Activated CD4-positive, alpha-beta T cell treated with anti-CD3 and anti-CD28 coated beads, Interleukin-2, amount 50 U/mL, for 1 hour (primary cell): ENCODE measurements around the gene GTF2H4.
"Not testable (repeated sequence)": the region's sequence is repeated elsewhere in the genome, so short reads cannot be mapped to it uniquely, and the experiment has no call there.

Experiments
- DNase-seq: peaks from one replicate; pipeline ENCODE4 v3.0.0-alpha.2; 2020

GTF2H4 gene

GRCh38 chr6:30926644-30927043 is 18.6 kb downstream of the GTF2H4 start:
- DNase-seq: no peak

GRCh38 chr6:30927080-30927479 is 19.1 kb downstream of the GTF2H4 start:
- not testable (repeated sequence) for DNase-seq

- DNase-seq: no peak
Observed at GRCh38 chr6:30928677-30929076, 20.7 kb downstream of the GTF2H4 start.

- DNase-seq: no peak
Observed at GRCh38 chr6:30930506-30930905, 22.5 kb downstream of the GTF2H4 start.

GRCh38 chr6:30931272-30931671 is 23.3 kb downstream of the GTF2H4 start:
- DNase-seq: no peak

GRCh38 chr6:30931969-30932645 is 24.1 kb downstream of the GTF2H4 start, which contains the start of gene SFTA2:
Gene SFTA2 (minus strand): TSS chr6:30932170. CDS start chr6:30932096, 74 bp downstream.
- no peak for DNase-seq

GRCh38 chr6:30932665-30933365 is 24.8 kb downstream of the GTF2H4 start:
- DNase-seq: no peak

GRCh38 chr6:30935018-30935417 is 27.0 kb downstream of the GTF2H4 start:
- no peak for DNase-seq

- DNase-seq: no peak
Observed at GRCh38 chr6:30937265-30937664, 29.3 kb downstream of the GTF2H4 start.

GRCh38 chr6:30938730-30939129 is 30.7 kb downstream of the GTF2H4 start:
- DNase-seq: no peak

GRCh38 chr6:30939473-30939872 is 31.5 kb downstream of the GTF2H4 start:
- DNase-seq: no peak

- DNase-seq: no peak
Observed at GRCh38 chr6:30940361-30940986, 32.5 kb downstream of the GTF2H4 start, which contains the start of gene MUCL3. Gene MUCL3 (plus strand): TSS chr6:30940973. CDS start chr6:30941000, 27 bp downstream.

GRCh38 chr6:30942338-30943060 is 34.5 kb downstream of the GTF2H4 start:
- no peak for DNase-seq

- DNase-seq: no peak
Observed at GRCh38 chr6:30944051-30944450, 36.0 kb downstream of the GTF2H4 start.

- DNase-seq: no peak
Observed at GRCh38 chr6:30945281-30945680, 37.3 kb downstream of the GTF2H4 start.

- DNase-seq: no peak
Observed at GRCh38 chr6:30947231-30947630, 39.2 kb downstream of the GTF2H4 start.

GRCh38 chr6:30948811-30949210 is 40.8 kb downstream of the GTF2H4 start:
- no peak for DNase-seq

- no peak for DNase-seq
Observed at GRCh38 chr6:30951907-30952469, 44.0 kb downstream of the GTF2H4 start.

GRCh38 chr6:30954631-30955366 is 46.8 kb downstream of the GTF2H4 start:
- DNase-seq: no peak

GRCh38 chr6:30955367-30956042 is 47.5 kb downstream of the GTF2H4 start:
- peak; percentile 58 for DNase-seq

- DNase-seq: no peak
Observed at GRCh38 chr6:30957716-30958115, 49.7 kb downstream of the GTF2H4 start.
